ENCODE results near the gene STARD6. TPM values are rescaled to one million over a fixed set of nuclear protein-coding genes. Genes with fewer than 3 reads are reported as not detected.

STARD6 gene, protein sequence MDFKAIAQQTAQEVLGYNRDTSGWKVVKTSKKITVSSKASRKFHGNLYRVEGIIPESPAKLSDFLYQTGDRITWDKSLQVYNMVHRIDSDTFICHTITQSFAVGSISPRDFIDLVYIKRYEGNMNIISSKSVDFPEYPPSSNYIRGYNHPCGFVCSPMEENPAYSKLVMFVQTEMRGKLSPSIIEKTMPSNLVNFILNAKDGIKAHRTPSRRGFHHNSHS
- total RNA-seq, result 0.17 and 0.32 TPM in 2 replicates

DNA sequence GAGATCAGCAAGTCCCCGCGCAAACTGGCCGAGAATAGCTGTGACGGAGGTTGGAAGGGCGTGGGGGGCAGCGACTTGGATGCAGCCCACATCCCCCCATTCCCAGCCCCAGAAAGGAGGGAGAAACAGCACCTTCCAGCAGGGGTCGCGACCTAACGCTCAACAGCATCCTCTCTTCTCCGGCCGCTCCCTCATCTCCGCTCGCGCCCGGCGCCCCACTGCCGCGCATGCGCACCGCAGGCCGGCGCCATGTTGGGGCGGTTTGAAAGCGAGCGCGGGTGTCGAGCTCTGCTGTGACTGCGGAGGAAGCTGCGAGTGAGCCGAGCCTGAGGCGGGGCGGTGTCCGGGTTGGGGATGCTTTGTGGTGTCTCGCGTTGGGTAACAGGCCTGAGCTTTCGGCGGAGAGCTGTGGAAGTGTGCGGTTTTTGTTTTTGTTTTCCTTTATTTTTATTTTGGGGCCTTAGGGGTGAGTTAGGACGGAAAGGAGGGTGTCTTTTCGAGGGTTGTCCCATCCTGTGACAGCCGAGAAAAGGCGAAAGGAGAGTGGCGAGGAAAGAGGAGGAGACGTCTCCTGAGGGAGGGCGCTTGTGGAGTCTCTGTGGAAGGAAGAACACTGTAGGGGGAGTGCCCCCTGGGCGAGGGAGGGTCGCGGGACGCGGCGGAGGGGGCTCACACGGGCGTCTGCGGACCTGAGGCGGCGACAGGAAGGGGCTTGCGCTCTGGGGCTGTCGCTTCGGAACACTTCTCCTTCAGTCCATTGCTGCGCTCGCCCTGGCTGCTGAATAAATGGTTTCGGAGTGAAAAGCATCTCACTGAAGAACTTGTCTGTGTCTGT is at the start of gene STARD6, which contains the start of gene C18orf54:
STARD6 (minus strand) TSS at position 199 of the 835 bp plus-strand sequence. CDS start 3,285 bp downstream, outside the sequence.
C18orf54 (plus strand) TSS at position 247 of the 835 bp plus-strand sequence. CDS start 2,667 bp downstream, outside the sequence.

Other genes with a start within 250 kb of the STARD6 start
- 30.4 and 112 TPM in 2 replicates for gene MBD2, start 133.2 kb downstream of the STARD6 start, total RNA-seq
- gene POLI, start 88.3 kb downstream of the STARD6 start, total RNA-seq, result 22.1 and 22.6 TPM in 2 replicates
- gene C18orf54, start within 50 bp of the STARD6 start, total RNA-seq, result 1.6 and 1.9 TPM in 2 replicates
- gene DYNAP, start 233.4 kb upstream of the STARD6 start, total RNA-seq, result not detected in 2 replicates